GM12878 (cell line): Measurements from ENCODE around the gene RGL1. TPM values are rescaled to one million over a fixed set of nuclear protein-coding genes. Genes with fewer than 3 reads are reported as not detected.

ENCODE experiments used
- ATAC-seq: fragments of 200-7000 bp; cut with Tn5 transposase; 3 replicates; pipeline ENCODE4 v1.9.1; 2020; ENCODE audit warnings: mild to moderate bottlenecking, moderate library complexity
- BruUV-seq: library from RNA; stranded (reverse); fragments of 400-500 nt; replicated peaks from 2 replicates; lab custom pipeline; 2021; lab: Mats Ljungman, UMichigan
- CTCF ChIA-PET: fragments of 300-600 bp; sonication (Branson Sonifier 250); formaldehyde crosslinking; extraction: SDS; loops from one replicate; lab custom pipeline; 2021; ENCODE audit warnings: inconsistent platforms; lab: Yijun Ruan, JAX
- POLR2A ChIA-PET: fragments of 350-600 bp; formaldehyde crosslinking; extraction: SDS; loops from one replicate; lab custom pipeline; 2021; ENCODE audit warnings: inconsistent platforms; lab: Charles Lee
- RAD21 ChIA-PET: fragments of 300-600 bp; sonication (Branson Sonifier 250); formaldehyde crosslinking; loops from one replicate; lab custom pipeline; 2023; ENCODE audit warnings: antibody characterized with exemption; ENCODE audit not compliant: unreplicated experiment; lab: Charles Lee
- SMC1A ChIA-PET: fragments of 300-600 bp; sonication (Branson Sonifier 250); formaldehyde crosslinking; loops from one replicate; lab custom pipeline; 2023; ENCODE audit not compliant: unreplicated experiment, uncharacterized antibody; lab: Charles Lee
- DNase-seq: peaks from one replicate; pipeline ENCODE4 v3.0.0-alpha.2; 2011; ENCODE audit warnings: low read depth, low spot score
- FAIRE-seq: peaks from 3 replicates; lab custom pipeline; 2011; peaks lifted over from hg19 to GRCh38; lab: Jason Lieb, UNC
- H2AFZ ChIP-seq: 2 replicates; pipeline ENCODE4 v1.6.0; 2011; ENCODE audit warnings: low read depth, low read length, control low read depth; ENCODE audit not compliant: control insufficient read depth
- H3K27ac ChIP-seq: 2 replicates; pipeline ENCODE4 v1.5.1; 2011; ENCODE audit warnings: control low read depth; ENCODE audit not compliant: control insufficient read depth, insufficient read depth
- H3K27me3 ChIP-seq, 2 experiments: replicated peaks in 1 of 2; 2 replicates each; pipeline versions ENCODE4 v1.6.0 to v1.6.1; 2011; ENCODE audit warnings: low read length in 1 of 2; ENCODE audit not compliant: control insufficient read depth in 2 of 2, insufficient read depth in 2 of 2
- H3K36me3 ChIP-seq, 2 experiments: 2 replicates each; pipeline ENCODE4 v1.5.1; 2011; ENCODE audit warnings: low read length in 1 of 2; ENCODE audit not compliant: control insufficient read depth in 2 of 2, insufficient read depth in 2 of 2
- H3K4me1 ChIP-seq: 2 replicates; pipeline ENCODE4 v1.6.1; 2011; ENCODE audit warnings: mild to moderate bottlenecking, low read length, moderate library complexity, mixed read lengths; ENCODE audit not compliant: control insufficient read depth, insufficient read depth
- H3K4me2 ChIP-seq: 2 replicates; pipeline ENCODE4 v1.6.0; 2011; ENCODE audit warnings: control low read depth; ENCODE audit not compliant: control insufficient read depth, insufficient read depth
- H3K4me3 ChIP-seq: fragments of 200-600 bp; sonication (generic); 2 replicates; pipeline ENCODE4 v1.5.1; 2016
- H3K79me2 ChIP-seq: 2 replicates; pipeline ENCODE4 v1.6.0; 2011; ENCODE audit warnings: low read length; ENCODE audit not compliant: control insufficient read depth, insufficient read depth
- H3K9ac ChIP-seq: 2 replicates; pipeline ENCODE4 v1.8.0; 2011; ENCODE audit warnings: low read length, control low read depth, mixed read lengths; ENCODE audit not compliant: control insufficient read depth, insufficient read depth
- H3K9me3 ChIP-seq: replicated peaks from 3 replicates; pipeline ENCODE4 v1.5.1; 2011; ENCODE audit warnings: mild to moderate bottlenecking, low read length; ENCODE audit not compliant: control insufficient read depth, insufficient read depth
- H4K20me1 ChIP-seq: 2 replicates; pipeline ENCODE4 v1.6.0; 2011; ENCODE audit not compliant: control insufficient read depth, insufficient read depth
- ASH2L ChIP-seq: fragments of 300-600, 200-600 bp; sonication (generic); IDR thresholded peaks from 2 replicates; pipeline ENCODE4 v1.6.1; 2017; ENCODE audit warnings: low read depth, mild to moderate bottlenecking, borderline replicate concordance
- CHD1 ChIP-seq: IDR thresholded peaks from 2 replicates; pipeline ENCODE4 v1.6.1; 2012; ENCODE audit warnings: low read depth, low read length, improper control_type of control experiment
- FOS ChIP-seq: IDR thresholded peaks from 3 replicates; pipeline ENCODE4 v1.6.1; 2011; ENCODE audit warnings: borderline replicate concordance; ENCODE audit not compliant: insufficient read length; ENCODE audit errors: extremely low read depth
- HDAC2 ChIP-seq: fragments of 200-600 bp; sonication (generic); IDR thresholded peaks from 2 replicates; pipeline ENCODE4 v1.6.1; 2017
- HDGF ChIP-seq: fragments of 450-650 bp; IDR thresholded peaks from 2 replicates; pipeline ENCODE4 v1.6.1; 2016; ENCODE audit warnings: antibody characterized with exemption
- IKZF2 ChIP-seq, 2 experiments: fragments of 450-650 bp; IDR thresholded peaks; 2 replicates each; pipeline ENCODE4 v1.6.1; 2017; ENCODE audit warnings: mild to moderate bottlenecking in 2 of 2, moderate library complexity in 2 of 2
- MTA2 ChIP-seq: fragments of 450-650 bp; IDR thresholded peaks from 2 replicates; pipeline ENCODE4 v1.6.1; 2016; ENCODE audit warnings: low read depth, mild to moderate bottlenecking, moderate library complexity
- SIX5 ChIP-seq: IDR thresholded peaks from 2 replicates; pipeline ENCODE4 v1.6.1; 2011; ENCODE audit warnings: mild to moderate bottlenecking, low read depth, low read length, moderate library complexity; ENCODE audit not compliant: severe bottlenecking
- SP1 ChIP-seq: IDR thresholded peaks from one replicate; pipeline ENCODE4 v1.6.1; 2011; ENCODE audit warnings: low read depth, low read length
- YBX1 ChIP-seq: fragments of 450-650 bp; IDR thresholded peaks from 2 replicates; pipeline ENCODE4 v1.6.1; 2016; ENCODE audit warnings: antibody characterized with exemption
- ZZZ3 ChIP-seq: IDR thresholded peaks from 2 replicates; pipeline ENCODE4 v1.6.1; 2011; ENCODE audit warnings: low read depth; ENCODE audit not compliant: control insufficient read depth, insufficient read length
- WGBS: methylation state at CpG from one replicate; pipeline ENCODE4 v1.1.6; 2016; ENCODE audit warnings: low lambda C conversion rate; ENCODE audit not compliant: insufficient replicate concordance, insufficient coverage; ENCODE audit errors: missing lambda C conversion rate; 5-methylcytosine and 5-hydroxymethylcytosine counted together
- in situ Hi-C: fragments of 300-500 bp; cut with MboI; formaldehyde crosslinking; loops from 9 replicates; pipeline ENCODE4 v1.14.3; 2018; ENCODE audit warnings: mixed read lengths
- intact Hi-C: fragments of 100-400 bp; cut with micrococcal nuclease; formaldehyde crosslinking; loops from one replicate; pipeline ENCODE4 v1.14.2; 2022; ENCODE audit not compliant: unreplicated experiment
- polyA plus RNA-seq, 11 experiments: library from polyadenylated mRNA; depleted of rRNA in 4 of 11; unstranded in 6 of 11; stranded (reverse) in 5 of 11; fragments of >200 nt; fragmentation: Nextera tagmentation in 4 of 11; fragmentation: Illumina TruSeq in 1 of 11; extraction: Ambion mirVana in 4 of 11; extraction: Trizol in 1 of 11; gene quantifications; 1 replicate in 1 of 11; 2 replicates in 10 of 11; pipeline versions ENCODE4 v1.2.1 to v1.2.3, GENCODE V29; 2011 to 2016; ENCODE audit warnings: inconsistent platforms in 2 of 11, missing spikeins in 2 of 11, low read depth in 1 of 11
- total RNA-seq, 4 experiments: library from RNA; depleted of rRNA in 3 of 4; stranded (reverse); fragments of >200 nt in 3 of 4; fragmentation: Illumina TruSeq in 1 of 4; extraction: Trizol in 1 of 4; gene quantifications; 2 replicates each; pipeline versions ENCODE4 v1.2.1 to v1.2.3, GENCODE V29; 2013 to 2021
- TF ChIP-seq, protein P1 (sequence below): fragments of 450-650 bp; formaldehyde crosslinking; IDR thresholded peaks from 2 replicates; pipeline ENCODE4 v1.4.0; 2022; ENCODE audit warnings: mild to moderate bottlenecking, moderate library complexity
- TF ChIP-seq, protein P2 (sequence below): fragments of 150-350 bp; IDR thresholded peaks from 2 replicates; pipeline ENCODE4 v1.6.1; 2016; ENCODE audit warnings: low read depth, low read length

The RGL1 gene
- total and polyA plus RNA-seq, 10 of the 15 experiments (the other 5 are each of a cell fraction or from before 2014, with no cell fraction given) = 8.1 to 25.0 (median 19.0) TPM

DNA sequence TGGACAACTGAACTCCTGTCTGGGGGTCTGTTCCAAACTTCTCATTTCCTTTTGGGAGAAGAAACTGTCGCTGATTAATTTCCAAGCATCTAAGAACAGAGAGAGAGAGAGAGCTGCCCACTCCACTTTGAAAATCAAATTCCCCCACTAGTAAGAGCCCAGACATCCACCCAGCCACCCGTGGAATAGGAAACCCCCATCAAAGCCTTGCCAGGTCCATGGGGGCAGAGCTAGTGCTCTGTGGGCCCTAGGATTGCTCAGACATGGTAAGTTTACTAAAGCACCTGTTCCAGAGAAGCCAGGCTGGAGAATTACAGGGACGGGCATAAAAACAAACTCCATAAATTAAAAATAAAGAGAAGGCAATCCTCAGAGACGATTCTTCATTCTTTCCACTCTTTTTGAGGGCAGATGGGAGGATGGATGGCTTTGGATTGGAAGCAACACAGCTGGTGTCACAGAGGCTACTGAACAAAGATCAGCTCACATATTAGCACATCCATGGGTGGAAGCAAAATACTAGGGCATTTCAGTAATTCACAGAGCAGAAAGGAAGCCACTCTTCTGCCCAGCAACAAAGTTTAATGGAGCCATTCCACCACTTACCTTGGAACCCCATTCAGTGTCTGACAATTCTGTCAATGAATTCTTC, 128.7 kb downstream of the RGL1 start:
- H3K9ac ChIP-seq = no peak overlapping the region
- intact Hi-C loops (no loop called here), in situ Hi-C loops (no loop called here)
- FAIRE-seq (no peak), DNase-seq (no peak), ATAC-seq (peak; percentile 56)
- no peaks in the 10 kb centered on the region for H4K20me1 ChIP-seq
- TF ChIP-seq IKZF2 (IDR thresholded peaks at IDR 0.05) = no peak
- TF ChIP-seq YBX1 = no peak
- TF ChIP-seq, protein P1, sequence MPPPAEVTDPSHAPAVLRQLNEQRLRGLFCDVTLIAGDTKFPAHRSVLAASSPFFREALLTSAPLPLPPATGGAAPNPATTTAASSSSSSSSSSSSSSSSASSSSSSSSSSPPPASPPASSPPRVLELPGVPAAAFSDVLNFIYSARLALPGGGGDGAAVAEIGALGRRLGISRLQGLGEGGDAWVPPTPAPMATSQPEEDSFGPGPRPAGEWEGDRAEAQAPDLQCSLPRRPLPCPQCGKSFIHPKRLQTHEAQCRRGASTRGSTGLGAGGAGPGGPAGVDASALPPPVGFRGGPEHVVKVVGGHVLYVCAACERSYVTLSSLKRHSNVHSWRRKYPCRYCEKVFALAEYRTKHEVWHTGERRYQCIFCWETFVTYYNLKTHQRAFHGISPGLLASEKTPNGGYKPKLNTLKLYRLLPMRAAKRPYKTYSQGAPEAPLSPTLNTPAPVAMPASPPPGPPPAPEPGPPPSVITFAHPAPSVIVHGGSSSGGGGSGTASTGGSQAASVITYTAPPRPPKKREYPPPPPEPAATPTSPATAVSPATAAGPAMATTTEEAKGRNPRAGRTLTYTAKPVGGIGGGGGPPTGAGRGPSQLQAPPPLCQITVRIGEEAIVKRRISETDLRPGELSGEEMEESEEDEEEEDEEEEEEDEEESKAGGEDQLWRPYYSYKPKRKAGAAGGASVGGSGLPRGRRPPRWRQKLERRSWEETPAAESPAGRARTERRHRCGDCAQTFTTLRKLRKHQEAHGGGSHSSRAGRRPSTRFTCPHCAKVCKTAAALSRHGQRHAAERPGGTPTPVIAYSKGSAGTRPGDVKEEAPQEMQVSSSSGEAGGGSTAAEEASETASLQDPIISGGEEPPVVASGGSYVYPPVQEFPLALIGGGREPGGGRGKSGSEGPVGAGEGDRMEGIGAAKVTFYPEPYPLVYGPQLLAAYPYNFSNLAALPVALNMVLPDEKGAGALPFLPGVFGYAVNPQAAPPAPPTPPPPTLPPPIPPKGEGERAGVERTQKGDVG (CRISPR knock-in tag) = no peak
- no peak for TF ChIP-seq CHD1
- TF ChIP-seq SP1 = no peak
- no peak for TF ChIP-seq ZZZ3
- no peak for TF ChIP-seq ASH2L
- TF ChIP-seq MTA2 = no peak
- TF ChIP-seq FOS = no peak
- no peak for TF ChIP-seq HDGF
- TF ChIP-seq SIX5 = no peak
- TF ChIP-seq, protein P2, sequence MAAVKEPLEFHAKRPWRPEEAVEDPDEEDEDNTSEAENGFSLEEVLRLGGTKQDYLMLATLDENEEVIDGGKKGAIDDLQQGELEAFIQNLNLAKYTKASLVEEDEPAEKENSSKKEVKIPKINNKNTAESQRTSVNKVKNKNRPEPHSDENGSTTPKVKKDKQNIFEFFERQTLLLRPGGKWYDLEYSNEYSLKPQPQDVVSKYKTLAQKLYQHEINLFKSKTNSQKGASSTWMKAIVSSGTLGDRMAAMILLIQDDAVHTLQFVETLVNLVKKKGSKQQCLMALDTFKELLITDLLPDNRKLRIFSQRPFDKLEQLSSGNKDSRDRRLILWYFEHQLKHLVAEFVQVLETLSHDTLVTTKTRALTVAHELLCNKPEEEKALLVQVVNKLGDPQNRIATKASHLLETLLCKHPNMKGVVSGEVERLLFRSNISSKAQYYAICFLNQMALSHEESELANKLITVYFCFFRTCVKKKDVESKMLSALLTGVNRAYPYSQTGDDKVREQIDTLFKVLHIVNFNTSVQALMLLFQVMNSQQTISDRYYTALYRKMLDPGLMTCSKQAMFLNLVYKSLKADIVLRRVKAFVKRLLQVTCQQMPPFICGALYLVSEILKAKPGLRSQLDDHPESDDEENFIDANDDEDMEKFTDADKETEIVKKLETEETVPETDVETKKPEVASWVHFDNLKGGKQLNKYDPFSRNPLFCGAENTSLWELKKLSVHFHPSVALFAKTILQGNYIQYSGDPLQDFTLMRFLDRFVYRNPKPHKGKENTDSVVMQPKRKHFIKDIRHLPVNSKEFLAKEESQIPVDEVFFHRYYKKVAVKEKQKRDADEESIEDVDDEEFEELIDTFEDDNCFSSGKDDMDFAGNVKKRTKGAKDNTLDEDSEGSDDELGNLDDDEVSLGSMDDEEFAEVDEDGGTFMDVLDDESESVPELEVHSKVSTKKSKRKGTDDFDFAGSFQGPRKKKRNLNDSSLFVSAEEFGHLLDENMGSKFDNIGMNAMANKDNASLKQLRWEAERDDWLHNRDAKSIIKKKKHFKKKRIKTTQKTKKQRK = no peak
- no peak for TF ChIP-seq HDAC2
- H3K4me1 ChIP-seq = no peaks in the 10 kb centered on the region
- POLR2A ChIA-PET = interaction anchor here (1.9 kb wide), 1 partner anchor 12 kb away, joined by 5 read pairs; no protein-coding TSS in a partner anchor
- no peaks in the 10 kb centered on the region for H3K27me3 ChIP-seq
- no peak overlapping the region for H3K4me2 ChIP-seq
- SMC1A ChIA-PET = interaction anchor here (0.9 to 4.2 kb wide), 7 partner anchors 9 to 278 kb away, joined by 3 to 22 read pairs (median 4); no protein-coding TSS in a partner anchor
- RAD21 ChIA-PET = interaction anchor here (1.3 kb wide), 1 partner anchor 9 kb away, joined by 5 read pairs; no protein-coding TSS in a partner anchor
- H3K27ac ChIP-seq = no peak overlapping the region
- no peaks in the 10 kb centered on the region for H3K9me3 ChIP-seq
- CTCF ChIA-PET = interaction anchor here (0.8 to 1.6 kb wide), 4 partner anchors 11 to 289 kb away, joined by 3 to 5 read pairs (median 4); no protein-coding TSS in a partner anchor
- no TSS peak for BruUV-seq
- no peak overlapping the region for H2AFZ ChIP-seq
- no peak overlapping the region for H3K4me3 ChIP-seq
- no peaks in the 10 kb centered on the region for H3K36me3 ChIP-seq
- H3K79me2 ChIP-seq = no peaks in the 10 kb centered on the region
- WGBS = 18% methylated on average over 4 of the region's 4 CpGs
